ENCODE measurements around the gene STPG3.
"Not testable (repeated sequence)": the region's sequence is repeated elsewhere in the genome, so short reads cannot be mapped to it uniquely, and the experiment has no call there.

The STPG3 gene

GRCh38 chr9:137255448-137256114 is 4.5 kb downstream of the STPG3 start:
- TF ChIP-seq, protein P1, sequence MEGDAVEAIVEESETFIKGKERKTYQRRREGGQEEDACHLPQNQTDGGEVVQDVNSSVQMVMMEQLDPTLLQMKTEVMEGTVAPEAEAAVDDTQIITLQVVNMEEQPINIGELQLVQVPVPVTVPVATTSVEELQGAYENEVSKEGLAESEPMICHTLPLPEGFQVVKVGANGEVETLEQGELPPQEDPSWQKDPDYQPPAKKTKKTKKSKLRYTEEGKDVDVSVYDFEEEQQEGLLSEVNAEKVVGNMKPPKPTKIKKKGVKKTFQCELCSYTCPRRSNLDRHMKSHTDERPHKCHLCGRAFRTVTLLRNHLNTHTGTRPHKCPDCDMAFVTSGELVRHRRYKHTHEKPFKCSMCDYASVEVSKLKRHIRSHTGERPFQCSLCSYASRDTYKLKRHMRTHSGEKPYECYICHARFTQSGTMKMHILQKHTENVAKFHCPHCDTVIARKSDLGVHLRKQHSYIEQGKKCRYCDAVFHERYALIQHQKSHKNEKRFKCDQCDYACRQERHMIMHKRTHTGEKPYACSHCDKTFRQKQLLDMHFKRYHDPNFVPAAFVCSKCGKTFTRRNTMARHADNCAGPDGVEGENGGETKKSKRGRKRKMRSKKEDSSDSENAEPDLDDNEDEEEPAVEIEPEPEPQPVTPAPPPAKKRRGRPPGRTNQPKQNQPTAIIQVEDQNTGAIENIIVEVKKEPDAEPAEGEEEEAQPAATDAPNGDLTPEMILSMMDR (conservative IDR thresholded peaks at IDR 0.05; ENCODE audit: control insufficient read depth, insufficient read depth, low read depth, low read length): no peak
- DNase-seq (ENCODE audit: low read depth): peak; percentile 16
- peak overlapping the region; percentile 87 for H3K4me3 ChIP-seq (ENCODE audit: control insufficient read depth, low read depth, low read length)

- peak overlapping the region; percentile 87 for H3K4me3 ChIP-seq (ENCODE audit: control insufficient read depth, low read depth, low read length)
- no peak for DNase-seq (ENCODE audit: low read depth)
- TF ChIP-seq, protein P1 (conservative IDR thresholded peaks at IDR 0.05; ENCODE audit: control insufficient read depth, insufficient read depth, low read depth, low read length): no peak
These were observed 5.3 kb downstream of the STPG3 start for GRCh38 chr9:137256362-137256761.

- DNase-seq (ENCODE audit: low read depth): no peak
- peak overlapping the region; percentile 87 for H3K4me3 ChIP-seq (ENCODE audit: control insufficient read depth, low read depth, low read length)
- TF ChIP-seq, protein P1 (conservative IDR thresholded peaks at IDR 0.05; ENCODE audit: control insufficient read depth, insufficient read depth, low read depth, low read length): no peak
These were observed 5.8 kb downstream of the STPG3 start for GRCh38 chr9:137256856-137257255.

DNA sequence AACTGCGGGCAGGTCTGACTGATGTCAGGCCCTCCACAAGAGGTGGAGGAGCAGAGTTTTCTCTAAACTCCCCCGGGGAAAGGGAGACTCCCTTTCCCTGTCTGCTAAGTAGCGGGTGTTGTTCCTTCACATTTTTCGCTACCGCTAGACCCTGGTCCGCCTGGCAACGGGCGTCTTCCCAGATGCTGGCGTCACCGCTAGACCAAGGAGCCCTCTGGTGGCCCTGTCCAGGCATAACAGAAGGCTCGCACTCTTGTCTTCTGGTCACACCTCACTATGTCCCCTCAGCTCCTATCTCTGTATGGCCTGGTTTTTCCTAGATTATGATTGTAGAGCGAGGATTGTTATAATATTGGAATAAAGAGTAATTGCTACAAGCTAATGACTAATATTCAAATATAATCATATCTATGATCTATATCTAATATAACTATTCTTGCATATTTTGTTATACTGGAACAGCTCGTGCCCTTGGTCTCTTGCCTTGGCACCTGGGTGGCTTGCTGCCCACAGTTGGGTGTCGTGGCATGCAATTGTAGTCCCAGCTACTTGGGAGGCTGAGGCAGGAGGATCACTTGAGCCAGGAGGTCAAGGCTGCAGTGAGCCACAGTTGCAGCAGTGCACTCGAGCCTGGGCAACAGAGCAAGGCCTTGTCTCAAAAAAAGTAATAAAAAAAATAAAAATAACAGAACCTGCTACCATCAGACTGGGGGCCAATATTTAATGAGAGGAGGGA is 11.3 kb downstream of the STPG3 start:
- TF ChIP-seq, protein P1 (conservative IDR thresholded peaks at IDR 0.05; ENCODE audit: control insufficient read depth, insufficient read depth, low read depth, low read length): peak; percentile 25
- peak; percentile 49 for DNase-seq (ENCODE audit: low read depth)
- not testable (repeated sequence) for H3K4me3 ChIP-seq (ENCODE audit: control insufficient read depth, low read depth, low read length)

- no peak overlapping the region for H3K4me3 ChIP-seq (ENCODE audit: control insufficient read depth, low read depth, low read length)
- TF ChIP-seq, protein P1 (conservative IDR thresholded peaks at IDR 0.05; ENCODE audit: control insufficient read depth, insufficient read depth, low read depth, low read length): no peak
- DNase-seq (ENCODE audit: low read depth): no peak
These were observed 11.8 kb downstream of the STPG3 start for GRCh38 chr9:137262909-137263285.

DNA sequence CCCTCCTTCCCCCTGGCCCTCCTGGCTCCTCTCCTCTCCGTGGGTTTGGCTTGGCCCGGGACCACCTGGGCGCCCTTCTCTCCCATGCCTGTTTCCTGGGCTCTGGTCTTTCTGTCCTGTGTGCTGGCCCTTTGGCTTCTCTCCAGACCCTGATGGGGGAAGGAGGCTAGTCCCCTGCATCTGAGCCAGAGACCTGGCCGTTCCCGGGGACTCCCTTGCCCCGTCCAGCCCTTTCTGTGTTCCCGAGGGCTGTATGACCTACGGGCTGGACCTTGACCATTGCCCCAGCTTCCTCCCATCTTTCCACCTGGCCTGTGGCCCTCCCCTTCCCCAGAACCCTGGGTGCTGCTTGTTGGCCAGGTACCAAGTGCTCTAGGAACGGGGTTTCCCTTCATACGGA is 12.4 kb downstream of the STPG3 start:
- no peak for DNase-seq (ENCODE audit: low read depth)

More for the DNA sequence above, 12.4 kb downstream of the STPG3 start:
- TF ChIP-seq, protein P1 (conservative IDR thresholded peaks at IDR 0.05; ENCODE audit: control insufficient read depth, insufficient read depth, low read depth, low read length): no peak
- no peak overlapping the region for H3K4me3 ChIP-seq (ENCODE audit: control insufficient read depth, low read depth, low read length)
